ENCODE measurements around the gene BEST1. TPM values are rescaled to one million over a fixed set of nuclear protein-coding genes. Genes with fewer than 3 reads are reported as not detected.

The BEST1 gene
- total and polyA plus RNA-seq, 2 of the 13 experiments (the other 11 are each of a cell fraction or from before 2014, with no cell fraction given) = 0.09 to 0.65 TPM

- TF ChIP-seq NFIB (CRISPR knock-in tag; IDR thresholded peaks at IDR 0.05; ENCODE audit: borderline replicate concordance) = no peak
- peak; percentile 88; the same call in 1 of the 2 replicates for TF ChIP-seq ETV5 (CRISPR knock-in tag; IDR thresholded peaks at IDR 0.05; ENCODE audit: borderline replicate concordance)
- no peak; the same call in 1 of the 2 replicates for TF ChIP-seq ZNF501 (CRISPR knock-in tag; IDR thresholded peaks at IDR 0.05)
- TF ChIP-seq, protein P1, sequence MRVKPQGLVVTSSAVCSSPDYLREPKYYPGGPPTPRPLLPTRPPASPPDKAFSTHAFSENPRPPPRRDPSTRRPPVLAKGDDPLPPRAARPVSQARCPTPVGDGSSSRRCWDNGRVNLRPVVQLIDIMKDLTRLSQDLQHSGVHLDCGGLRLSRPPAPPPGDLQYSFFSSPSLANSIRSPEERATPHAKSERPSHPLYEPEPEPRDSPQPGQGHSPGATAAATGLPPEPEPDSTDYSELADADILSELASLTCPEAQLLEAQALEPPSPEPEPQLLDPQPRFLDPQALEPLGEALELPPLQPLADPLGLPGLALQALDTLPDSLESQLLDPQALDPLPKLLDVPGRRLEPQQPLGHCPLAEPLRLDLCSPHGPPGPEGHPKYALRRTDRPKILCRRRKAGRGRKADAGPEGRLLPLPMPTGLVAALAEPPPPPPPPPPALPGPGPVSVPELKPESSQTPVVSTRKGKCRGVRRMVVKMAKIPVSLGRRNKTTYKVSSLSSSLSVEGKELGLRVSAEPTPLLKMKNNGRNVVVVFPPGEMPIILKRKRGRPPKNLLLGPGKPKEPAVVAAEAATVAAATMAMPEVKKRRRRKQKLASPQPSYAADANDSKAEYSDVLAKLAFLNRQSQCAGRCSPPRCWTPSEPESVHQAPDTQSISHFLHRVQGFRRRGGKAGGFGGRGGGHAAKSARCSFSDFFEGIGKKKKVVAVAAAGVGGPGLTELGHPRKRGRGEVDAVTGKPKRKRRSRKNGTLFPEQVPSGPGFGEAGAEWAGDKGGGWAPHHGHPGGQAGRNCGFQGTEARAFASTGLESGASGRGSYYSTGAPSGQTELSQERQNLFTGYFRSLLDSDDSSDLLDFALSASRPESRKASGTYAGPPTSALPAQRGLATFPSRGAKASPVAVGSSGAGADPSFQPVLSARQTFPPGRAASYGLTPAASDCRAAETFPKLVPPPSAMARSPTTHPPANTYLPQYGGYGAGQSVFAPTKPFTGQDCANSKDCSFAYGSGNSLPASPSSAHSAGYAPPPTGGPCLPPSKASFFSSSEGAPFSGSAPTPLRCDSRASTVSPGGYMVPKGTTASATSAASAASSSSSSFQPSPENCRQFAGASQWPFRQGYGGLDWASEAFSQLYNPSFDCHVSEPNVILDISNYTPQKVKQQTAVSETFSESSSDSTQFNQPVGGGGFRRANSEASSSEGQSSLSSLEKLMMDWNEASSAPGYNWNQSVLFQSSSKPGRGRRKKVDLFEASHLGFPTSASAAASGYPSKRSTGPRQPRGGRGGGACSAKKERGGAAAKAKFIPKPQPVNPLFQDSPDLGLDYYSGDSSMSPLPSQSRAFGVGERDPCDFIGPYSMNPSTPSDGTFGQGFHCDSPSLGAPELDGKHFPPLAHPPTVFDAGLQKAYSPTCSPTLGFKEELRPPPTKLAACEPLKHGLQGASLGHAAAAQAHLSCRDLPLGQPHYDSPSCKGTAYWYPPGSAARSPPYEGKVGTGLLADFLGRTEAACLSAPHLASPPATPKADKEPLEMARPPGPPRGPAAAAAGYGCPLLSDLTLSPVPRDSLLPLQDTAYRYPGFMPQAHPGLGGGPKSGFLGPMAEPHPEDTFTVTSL (CRISPR knock-in tag; IDR thresholded peaks at IDR 0.05; ENCODE audit: borderline replicate concordance) = no peak
- TF ChIP-seq DPF2 (CRISPR knock-in tag; IDR thresholded peaks at IDR 0.05; ENCODE audit: borderline replicate concordance, low read depth) = no peak
- TF ChIP-seq ZFY (CRISPR knock-in tag; IDR thresholded peaks at IDR 0.05) = peak; percentile 81
- TF ChIP-seq, protein P2, sequence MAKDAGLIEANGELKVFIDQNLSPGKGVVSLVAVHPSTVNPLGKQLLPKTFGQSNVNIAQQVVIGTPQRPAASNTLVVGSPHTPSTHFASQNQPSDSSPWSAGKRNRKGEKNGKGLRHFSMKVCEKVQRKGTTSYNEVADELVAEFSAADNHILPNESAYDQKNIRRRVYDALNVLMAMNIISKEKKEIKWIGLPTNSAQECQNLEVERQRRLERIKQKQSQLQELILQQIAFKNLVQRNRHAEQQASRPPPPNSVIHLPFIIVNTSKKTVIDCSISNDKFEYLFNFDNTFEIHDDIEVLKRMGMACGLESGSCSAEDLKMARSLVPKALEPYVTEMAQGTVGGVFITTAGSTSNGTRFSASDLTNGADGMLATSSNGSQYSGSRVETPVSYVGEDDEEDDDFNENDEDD (CRISPR knock-in tag; IDR thresholded peaks at IDR 0.05; ENCODE audit: borderline replicate concordance) = peak; percentile 59; the same call in 1 of the 2 replicates
- TF ChIP-seq CERS6 (CRISPR knock-in tag; IDR thresholded peaks at IDR 0.05) = no peak
- peak; percentile 46; the same call in 1 of the 2 replicates for TF ChIP-seq KMT2B (CRISPR knock-in tag; IDR thresholded peaks at IDR 0.05)
- TF ChIP-seq CEBPG (CRISPR knock-in tag; IDR thresholded peaks at IDR 0.05) = no peak
- TF ChIP-seq, protein P3, sequence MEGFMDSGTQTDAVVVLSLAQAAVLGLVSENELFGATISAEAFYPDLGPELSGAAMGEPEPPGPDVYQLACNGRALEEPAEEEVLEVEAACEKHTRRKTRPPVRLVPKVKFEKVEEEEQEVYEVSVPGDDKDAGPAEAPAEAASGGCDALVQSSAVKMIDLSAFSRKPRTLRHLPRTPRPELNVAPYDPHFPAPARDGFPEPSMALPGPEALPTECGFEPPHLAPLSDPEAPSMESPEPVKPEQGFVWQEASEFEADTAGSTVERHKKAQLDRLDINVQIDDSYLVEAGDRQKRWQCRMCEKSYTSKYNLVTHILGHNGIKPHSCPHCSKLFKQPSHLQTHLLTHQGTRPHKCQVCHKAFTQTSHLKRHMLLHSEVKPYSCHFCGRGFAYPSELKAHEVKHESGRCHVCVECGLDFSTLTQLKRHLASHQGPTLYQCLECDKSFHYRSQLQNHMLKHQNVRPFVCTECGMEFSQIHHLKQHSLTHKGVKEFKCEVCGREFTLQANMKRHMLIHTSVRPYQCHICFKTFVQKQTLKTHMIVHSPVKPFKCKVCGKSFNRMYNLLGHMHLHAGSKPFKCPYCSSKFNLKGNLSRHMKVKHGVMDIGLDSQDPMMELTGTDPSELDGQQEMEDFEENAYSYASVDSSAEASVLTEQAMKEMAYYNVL (CRISPR knock-in tag; IDR thresholded peaks at IDR 0.05; ENCODE audit: borderline replicate concordance) = 0 out of 2 replicates have a peak, but pooled peaks have one; percentile 50
- no peak for TF ChIP-seq ZNF225 (CRISPR knock-in tag; IDR thresholded peaks at IDR 0.05)
Observed at GRCh38 chr11:61967116-61967923, 17.2 kb downstream of the BEST1 start, which contains the start of gene FTH1 (continued).
